ENCODE results near the gene MAP3K6.
A peak's percentile ranks its signal among the peaks of the same experiment; 100 is the strongest.

MAP3K6 gene

GRCh38 chr1:27332536-27333281, 34.1 kb downstream of the MAP3K6 start:
- DNase-seq: peak in 1 of 2 experiments; percentile 16

DNA sequence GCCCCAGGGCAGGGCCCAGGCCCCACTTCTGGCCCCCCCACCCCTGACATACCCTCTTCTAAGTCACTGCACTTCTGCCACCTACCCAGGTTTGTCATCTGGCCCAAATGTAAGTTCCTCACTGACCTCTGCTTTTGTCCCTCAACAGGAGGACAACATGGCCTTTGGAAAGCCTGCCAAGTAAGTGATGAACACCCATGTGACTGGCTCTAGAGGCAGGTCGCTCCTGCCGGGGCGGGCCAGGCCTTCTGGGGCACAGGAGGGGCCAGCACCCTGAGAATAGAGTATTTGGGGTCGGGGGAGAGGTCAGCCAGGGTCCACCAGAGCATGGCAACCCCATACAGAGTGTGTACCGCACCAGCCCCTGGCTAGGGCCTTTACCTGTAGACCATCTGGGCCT, 34.8 kb downstream of the MAP3K6 start:
- DNase-seq: no peak

GRCh38 chr1:27331426-27331825, 35.3 kb downstream of the MAP3K6 start:
- no peak for DNase-seq

GRCh38 chr1:27330786-27331185, 36.0 kb downstream of the MAP3K6 start:
- no peak for DNase-seq

- DNase-seq: no peak
These were observed 38.8 kb downstream of the MAP3K6 start for GRCh38 chr1:27327964-27328363.

DNA sequence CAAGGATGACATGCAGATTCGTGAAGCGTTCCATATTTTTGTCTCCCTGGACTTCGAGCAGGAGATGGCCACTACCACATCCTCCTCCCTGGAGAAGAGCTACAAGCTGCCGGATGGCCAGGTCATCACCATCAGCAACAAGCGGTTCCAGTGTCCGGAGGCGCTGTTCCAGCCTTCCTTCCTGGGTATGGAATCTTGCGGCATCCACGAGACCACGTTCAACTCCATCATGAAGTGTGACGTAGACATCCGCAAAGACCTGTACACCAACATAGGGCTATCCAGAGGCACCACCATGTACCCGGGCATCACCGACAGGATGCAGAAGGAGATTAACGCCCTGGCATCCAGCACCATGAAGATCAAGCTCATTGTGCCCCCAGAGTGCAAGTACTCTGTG, 41.5 kb downstream of the MAP3K6 start:
- DNase-seq: no peak

GRCh38 chr1:27322569-27323240, 44.1 kb downstream of the MAP3K6 start:
- no peak for DNase-seq

DNA sequence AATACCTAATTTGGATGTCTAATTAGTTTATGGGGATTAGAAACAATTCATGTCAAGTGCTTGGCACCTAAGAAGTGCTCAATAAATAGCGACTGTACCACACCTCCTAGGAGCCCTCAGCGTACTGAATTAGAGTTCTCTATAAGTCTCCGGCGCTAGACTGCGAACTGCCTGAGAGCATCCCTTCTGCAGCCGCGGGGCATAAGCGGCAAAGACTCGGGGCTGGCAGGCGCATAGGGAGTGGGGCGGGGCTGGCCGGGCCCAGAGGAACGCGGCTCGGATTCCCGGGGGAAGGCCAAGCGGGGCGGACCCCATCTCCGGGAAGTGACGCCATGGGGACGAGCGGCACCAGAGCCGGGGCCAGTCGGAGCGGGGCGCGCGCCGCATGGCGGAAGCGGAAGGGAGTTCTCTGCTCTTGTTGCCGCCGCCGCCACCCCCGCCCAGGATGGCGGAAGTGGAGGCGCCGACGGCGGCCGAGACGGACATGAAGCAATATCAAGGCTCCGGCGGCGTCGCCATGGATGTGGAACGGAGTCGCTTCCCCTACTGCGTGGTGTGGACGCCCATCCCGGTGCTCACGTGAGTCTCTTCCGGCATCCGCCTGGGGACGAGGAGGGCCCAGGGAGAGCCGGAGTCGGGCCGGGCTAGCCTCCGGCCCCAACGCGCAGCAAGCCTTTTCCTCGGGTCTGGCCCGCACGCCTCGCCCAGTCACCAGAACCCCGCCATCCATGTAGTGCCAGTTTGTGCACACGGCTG, 44.8 kb downstream of the MAP3K6 start, which contains the start of gene TMEM222:
Gene TMEM222 (plus strand): TSS at position 351 of the 756 bp plus-strand sequence. CDS start 35 bp downstream, at position 386.
- DNase-seq: peak; percentile 86 to 94

DNA sequence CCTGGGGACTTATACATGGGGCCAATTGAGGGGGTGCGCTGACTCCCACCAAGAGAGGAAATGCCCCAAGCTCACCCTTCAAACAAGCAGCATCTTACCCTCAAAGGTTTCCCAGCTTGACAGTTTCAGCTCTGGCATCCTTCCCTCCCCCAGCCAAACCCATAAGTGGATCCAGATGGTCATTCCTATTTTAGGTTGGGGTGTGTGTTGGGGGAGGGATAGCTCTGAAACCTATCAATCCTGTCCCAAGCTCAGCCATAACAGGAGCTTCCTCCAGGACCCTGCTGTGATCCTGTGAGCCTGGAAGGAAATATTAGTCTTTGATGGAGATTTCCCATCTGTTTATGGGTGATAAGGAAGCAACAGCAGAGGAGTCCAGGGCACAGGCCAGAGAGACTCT, 48.2 kb downstream of the MAP3K6 start:
- no peak for DNase-seq

- no peak for DNase-seq
These were observed 48.6 kb downstream of the MAP3K6 start for GRCh38 chr1:27318136-27318535.

DNA sequence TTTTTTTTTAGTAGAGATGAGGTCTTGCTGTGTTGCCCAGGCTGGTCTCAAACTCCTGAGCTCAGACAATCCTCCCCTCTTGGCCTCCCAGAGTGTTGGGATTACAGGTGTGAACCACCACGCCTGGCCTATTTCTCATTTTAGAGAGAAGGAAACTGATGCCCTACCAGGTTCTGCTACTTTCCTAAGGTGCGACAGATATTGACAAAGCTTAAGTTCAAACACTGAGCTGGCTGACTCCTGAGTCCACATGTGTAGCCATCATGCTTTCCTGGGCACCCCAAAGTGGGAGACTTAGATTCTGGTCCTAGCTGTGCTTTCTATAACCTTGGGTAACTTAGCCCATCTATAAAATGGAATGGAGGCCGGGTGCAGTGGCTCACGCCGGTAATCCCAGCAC, 49.9 kb downstream of the MAP3K6 start:
- DNase-seq: no peak

DNA sequence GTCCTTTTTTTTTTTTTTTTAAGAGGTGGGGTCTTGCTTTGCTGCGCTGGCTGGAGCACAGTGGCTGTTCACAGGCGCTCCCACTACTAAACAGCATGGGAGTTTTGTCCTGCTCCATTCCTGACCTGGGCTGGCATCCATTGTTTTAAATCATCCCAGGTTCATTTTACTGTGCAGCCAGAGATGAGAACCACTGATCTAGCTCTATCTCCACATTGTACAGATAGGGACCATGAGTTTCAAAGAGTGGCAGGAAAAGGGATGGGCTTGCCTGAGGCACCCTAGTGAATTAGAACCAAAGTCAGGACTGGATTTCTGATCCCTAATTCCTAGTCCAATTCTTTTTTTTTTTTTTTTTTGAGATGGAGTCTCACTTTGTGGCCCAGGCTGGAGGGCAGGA, 52.0 kb downstream of the MAP3K6 start:
- DNase-seq: no peak

- no peak for DNase-seq
These were observed 52.6 kb downstream of the MAP3K6 start for GRCh38 chr1:27314169-27314568.

DNA sequence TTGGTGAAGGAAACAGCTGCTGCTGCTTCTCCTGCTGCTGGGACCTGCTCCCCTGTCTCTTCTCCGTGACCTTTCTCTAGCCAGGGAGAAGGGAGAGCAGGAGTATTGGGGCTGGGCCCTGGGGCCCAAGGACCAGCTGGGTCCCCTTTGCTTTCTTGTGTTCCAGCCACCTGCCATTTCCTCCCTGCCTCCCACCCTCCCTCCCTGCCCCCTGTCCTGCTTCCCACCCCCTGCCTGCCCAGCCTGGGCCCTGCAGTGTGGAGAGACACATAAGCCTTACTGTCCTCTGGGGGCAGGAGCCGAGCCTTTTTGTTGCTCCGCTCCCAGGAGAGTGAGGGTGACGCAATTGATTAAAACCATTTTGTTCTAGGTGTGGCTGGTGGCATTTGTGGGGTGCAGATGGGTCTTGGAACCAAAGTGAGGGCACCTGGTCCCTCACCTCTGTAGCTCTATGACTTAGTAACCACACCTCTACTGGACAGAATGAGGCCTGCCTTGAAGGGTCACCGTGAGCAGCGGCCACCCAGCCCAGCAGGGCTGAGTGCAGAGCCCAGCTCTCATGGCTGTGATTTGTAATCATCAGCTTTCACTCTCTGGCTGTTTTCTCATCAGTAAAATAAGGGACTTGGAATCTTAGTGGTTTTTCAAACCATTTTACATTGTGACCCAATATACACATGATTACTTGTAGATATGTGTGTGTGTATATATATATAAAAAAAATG, 58.7 kb downstream of the MAP3K6 start:
- peak; percentile 30 to 35 for DNase-seq

GRCh38 chr1:27306892-27307761, 59.6 kb downstream of the MAP3K6 start:
- peak; percentile 97 to 98 for DNase-seq

DNA sequence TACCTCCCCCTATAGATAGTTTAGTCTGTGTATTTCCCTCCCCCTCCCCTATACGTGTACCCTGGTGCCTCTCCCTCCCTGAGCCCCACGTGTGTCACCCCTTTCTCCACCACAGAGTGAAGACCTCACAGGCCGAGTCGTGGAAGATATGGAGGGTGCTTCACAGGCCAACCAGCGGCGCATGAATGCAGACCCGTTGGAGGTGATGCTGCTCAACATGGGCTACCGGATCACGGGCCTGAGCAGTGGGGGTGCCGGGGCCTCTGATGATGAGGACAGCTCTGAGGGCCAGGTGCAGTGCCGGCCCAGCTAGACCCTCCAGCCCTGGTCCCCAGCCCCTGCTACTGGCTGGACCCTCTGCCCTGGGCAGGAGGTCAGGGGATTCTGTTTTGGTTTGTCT, 60.7 kb downstream of the MAP3K6 start:
- no peak for DNase-seq
